Mesenteric fat pad (tissue), 1 donor: ENCODE data around the gene CDK5RAP1. TPM values are rescaled to one million over a fixed set of nuclear protein-coding genes. Genes with fewer than 3 reads are reported as not detected.
"Not testable (repeated sequence)": the region's sequence is repeated elsewhere in the genome, so short reads cannot be mapped to it uniquely, and the experiment has no call there.

Source experiments
- DNase-seq: peaks from one replicate; pipeline ENCODE4 v3.0.0-alpha.2; 2020; ENCODE audit warnings: low spot score
- total RNA-seq: library from RNA; stranded (reverse); fragmentation: NEBNext Ultra II Directional; extraction: Animal tissue kit (Norgen Biotek cat#: 25700); gene quantifications from one replicate; pipeline ENCODE4 v1.2.1, GENCODE V29; 2021
- donor health status: DM: yes; HTN: yes; CAD: no.

CDK5RAP1 gene
- total RNA-seq, 1 donor from 2014 or later: 25.9 TPM

- no peak for DNase-seq
Measured at GRCh38 chr20:33419140-33419974, 18.0 kb upstream of the CDK5RAP1 start.

GRCh38 chr20:33418033-33418432 lies 16.7 kb upstream of the CDK5RAP1 start:
- DNase-seq: no peak

GRCh38 chr20:33415948-33416347 lies 14.6 kb upstream of the CDK5RAP1 start:
- DNase-seq: no peak

DNA sequence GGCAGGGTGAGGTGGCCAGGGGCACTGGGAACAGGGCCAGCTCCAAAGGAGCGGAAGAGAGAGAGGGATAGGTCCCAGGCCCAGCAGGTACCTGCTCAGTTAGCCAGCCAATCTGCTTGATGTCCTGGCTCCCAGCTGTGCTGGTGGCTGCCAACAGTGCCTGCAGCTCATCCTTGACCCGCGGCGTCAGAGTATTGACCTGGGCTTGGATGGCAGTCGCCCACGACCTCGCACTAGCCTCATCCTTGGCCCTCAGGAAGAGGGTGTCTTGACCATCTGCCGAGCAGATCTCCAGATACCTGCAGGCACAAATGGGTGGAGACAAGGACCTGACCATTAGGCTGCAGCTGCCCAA lies 11.1 kb upstream of the CDK5RAP1 start:
- DNase-seq: no peak

GRCh38 chr20:33411711-33412483 lies 10.6 kb upstream of the CDK5RAP1 start:
- DNase-seq: no peak

DNA sequence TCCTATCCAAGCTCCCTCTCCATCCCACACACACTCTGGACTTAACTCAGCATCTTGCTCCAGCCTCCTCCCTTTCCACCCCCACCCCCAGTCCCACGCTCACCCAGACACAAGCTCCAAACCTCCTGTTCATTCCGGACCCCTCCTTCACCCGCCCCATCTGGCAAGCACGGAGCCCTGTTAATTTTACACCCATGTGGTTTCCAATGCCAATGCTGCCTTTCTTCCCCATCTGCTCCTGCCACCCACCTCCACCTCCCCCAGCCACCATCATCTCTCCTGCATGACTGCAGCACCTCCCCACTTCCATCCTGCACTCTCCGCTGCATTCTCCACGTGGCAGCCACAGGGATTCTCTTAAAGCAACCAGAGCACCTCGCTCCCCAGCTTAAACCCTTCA lies 9.9 kb upstream of the CDK5RAP1 start:
- DNase-seq: no peak

GRCh38 chr20:33410081-33410742 lies 8.9 kb upstream of the CDK5RAP1 start:
- DNase-seq: no peak

DNA sequence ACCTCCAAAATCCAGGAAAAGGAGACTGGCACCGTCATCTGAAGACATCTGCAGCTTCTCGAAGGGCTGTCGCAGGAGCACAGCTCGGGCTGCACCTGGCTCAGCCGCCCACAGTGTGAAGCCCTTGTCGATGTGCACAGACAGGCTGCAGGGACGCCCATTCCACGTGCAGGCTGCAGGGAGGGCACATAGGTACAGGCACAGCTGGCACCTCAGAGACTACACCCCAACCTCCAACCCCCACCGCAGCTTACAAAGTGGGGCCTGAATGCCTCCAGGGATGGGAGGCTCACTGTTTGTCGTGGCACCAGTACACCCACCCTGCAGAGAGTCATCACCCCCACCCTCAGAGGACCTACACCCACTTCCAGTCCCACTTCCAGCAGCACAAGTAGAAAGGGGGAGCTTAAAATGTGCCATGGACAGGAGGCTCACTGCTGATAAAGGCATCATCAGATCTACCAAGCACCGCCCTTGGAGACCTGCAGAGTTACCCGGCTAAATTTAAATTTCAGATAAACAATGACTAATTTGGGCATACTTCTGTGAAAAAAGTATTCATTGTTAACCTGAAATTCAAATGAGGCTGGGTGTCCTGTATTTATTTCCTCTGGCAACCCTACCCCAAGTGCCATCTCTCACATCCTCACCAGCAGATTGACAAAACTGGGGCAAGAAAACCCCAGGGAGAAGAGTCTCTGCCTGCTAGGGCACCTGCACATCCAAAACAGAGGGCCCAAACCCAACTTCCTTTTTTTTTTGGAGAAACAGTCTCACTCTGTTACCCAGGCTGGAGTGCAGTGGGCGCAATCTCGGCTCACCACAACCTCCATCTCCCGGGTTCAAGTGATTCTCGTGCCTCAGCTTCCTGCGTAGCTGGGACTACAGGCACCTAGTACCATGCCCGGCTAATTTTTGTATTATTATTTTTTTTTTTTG lies 7.7 kb upstream of the CDK5RAP1 start:
- no peak for DNase-seq

DNA sequence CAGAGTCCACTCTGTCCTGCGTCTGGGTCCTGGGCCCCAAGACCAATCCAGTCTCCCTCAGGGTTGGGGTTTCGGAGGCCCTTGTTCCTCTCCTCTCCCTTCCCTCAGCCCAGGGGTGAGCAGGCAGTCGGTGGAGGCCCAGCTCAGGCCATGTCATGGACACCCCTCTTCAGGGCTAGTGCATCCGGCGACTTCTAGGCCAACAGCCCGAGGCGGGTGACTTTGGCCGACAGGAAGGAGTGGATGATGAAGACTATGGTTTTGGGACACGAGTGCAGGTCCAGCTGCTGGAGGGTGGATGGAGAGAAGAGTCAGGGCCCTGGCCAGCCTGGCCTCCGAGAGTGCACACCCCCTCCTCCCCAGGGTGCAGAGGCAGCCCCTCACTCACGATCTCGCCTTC lies 7.0 kb upstream of the CDK5RAP1 start:
- no peak for DNase-seq

DNA sequence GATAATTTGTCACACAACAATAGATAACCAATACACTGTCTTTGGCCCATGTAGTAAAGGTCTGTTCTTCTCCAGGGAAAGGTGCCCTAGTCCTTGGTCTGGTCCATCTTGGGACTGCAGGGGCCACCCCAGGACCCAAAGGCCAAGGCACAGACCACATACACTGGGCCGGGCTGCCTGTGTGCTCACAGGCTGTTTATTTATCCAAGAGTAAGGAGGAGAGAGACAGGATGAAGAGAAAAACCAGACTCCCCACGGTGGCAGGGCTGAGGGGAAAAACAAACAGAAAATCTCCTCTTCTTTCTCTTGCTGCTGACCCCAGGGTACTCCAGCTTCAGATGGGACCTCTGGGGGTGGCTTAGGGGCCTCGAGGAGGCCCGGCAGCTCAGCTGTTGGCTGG lies 6.5 kb upstream of the CDK5RAP1 start:
- no peak for DNase-seq

DNA sequence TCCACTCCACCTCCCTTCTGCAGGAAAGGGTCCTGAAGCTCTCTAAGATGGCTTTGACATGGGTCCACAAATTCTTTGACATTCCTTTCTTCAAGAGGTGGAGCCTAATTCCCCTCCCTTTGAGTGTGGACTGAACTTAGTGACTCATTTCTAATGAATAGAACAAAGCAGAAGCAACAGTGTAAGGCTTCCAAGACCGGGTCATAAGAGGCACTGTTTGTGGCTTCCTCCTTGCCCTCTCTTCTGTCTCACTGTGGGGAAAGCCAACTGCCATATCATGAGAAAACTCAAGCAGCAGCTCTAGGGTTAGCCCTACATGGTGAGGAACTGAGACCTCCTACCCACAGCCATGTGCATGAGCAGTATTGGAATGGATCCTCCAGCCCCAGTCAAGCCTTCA lies 5.9 kb upstream of the CDK5RAP1 start:
- no peak for DNase-seq

GRCh38 chr20:33404281-33404680 lies 3.0 kb upstream of the CDK5RAP1 start:
- no peak for DNase-seq

DNA sequence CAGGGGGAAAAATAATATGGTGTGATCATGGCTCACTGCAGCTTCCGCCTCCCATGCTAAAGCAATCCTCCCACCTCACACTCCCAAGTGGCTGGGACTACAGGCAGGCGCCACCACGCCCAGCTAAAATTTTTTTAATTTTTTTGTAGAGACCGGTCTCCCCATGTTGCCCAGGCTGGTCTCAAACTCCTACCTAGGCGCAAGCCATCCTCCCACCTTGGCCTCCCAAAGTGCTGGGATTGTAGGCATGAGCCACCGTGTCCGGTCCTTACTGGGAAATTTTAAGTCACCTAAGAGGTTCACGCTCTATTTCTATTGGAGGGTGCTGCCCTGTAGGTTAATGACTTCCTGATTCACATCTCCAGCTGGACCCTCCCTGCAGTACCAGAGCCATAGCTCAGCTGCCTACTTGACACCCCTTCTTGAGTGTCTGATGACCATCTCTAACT lies 626 bp upstream of the CDK5RAP1 start:
- DNase-seq: no peak

GRCh38 chr20:33400812-33401183 lies 521 bp downstream of the CDK5RAP1 start:
- no peak for DNase-seq

GRCh38 chr20:33399924-33400323 lies 1.4 kb downstream of the CDK5RAP1 start:
- no peak for DNase-seq

DNA sequence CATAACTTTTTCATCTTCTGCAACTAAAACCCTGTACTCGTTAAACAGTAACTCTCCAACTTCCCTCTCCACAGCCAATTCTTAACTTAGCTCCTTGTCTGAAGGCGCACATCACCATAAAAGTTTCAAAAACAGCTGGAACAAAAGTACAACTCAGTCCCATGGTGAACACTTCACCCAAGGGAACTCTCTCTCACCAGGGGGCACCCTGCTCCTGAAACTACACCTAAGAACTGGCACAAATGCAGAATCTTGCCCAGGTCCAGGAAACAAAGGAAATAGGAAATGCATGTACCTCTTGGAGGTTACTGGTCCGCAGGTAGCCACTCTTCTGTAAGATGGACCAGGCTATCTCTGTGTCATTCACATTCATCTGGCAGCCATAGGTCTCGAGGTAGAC lies 6.6 kb downstream of the CDK5RAP1 start:
- no peak for DNase-seq

DNA sequence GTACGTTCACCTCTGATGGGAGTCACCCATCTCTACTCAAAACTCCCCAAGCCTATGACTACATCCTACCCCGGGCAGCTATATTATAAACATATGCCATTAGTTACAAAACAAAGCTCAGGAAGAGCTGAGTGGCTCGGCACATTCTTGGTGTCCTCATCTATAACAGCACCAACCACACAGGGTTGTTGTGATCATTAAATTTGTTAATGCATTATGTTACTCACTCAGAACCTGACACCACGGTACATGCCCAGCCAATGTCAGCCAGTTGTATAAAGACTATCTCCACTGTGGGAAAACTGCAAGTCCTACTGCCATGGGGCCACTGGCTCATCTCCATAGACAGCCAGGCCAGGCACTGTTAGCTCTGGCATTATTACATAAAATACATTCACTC lies 7.7 kb downstream of the CDK5RAP1 start:
- DNase-seq: no peak

- DNase-seq: no peak
Measured at GRCh38 chr20:33391722-33392415, 9.4 kb downstream of the CDK5RAP1 start.

DNA sequence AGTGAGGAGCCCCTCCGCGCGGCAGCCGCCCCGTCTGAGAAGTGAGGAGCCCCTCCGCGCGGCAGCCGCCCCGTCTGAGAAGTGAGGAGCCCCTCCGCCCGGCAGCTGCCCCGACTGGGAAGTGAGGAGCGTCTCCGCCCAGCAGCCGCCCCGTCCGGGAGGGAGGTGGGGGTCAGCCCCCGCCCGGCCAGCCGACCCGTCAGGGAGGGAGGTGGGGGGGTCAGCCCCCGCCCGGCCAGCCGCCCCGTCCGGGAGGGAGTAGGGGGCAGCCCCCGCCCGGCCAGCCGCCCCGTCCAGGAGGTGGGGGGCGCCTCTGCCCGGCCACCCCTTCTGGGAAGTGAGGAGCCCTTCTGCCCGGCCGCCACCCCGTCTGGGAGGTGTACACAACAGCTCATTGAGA lies 12.0 kb downstream of the CDK5RAP1 start:
- not testable (repeated sequence) for DNase-seq

DNA sequence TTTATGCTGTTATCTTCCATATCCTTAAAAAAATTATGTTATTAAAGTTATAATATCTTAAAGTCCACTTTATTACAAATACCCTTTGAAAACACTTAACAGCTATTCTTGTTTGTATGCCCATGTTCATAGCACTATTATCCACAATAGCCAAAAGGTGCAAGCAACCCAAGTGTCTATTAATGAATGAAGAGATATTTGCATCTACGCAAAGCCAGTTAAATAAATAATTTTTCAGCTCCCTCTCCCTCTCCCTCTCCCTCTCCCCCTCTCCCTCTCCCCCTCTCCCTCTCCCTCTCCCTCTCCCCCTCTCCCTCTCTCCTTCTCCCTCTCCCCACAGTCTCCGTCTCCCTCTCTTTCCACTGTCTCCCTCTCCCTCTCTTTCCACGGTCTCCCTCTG lies 13.1 kb downstream of the CDK5RAP1 start:
- no peak for DNase-seq
